Nephron (organoid): Measurements from ENCODE around the gene FXR2.

Source experiments
- H3K27ac Mint-ChIP-seq, 3 experiments: 2 replicates each; pipeline ENCODE4 v1.8.0; 2020; ENCODE audit warnings: mixed read lengths in 3 of 3, mild to moderate bottlenecking in 2 of 3, moderate library complexity in 1 of 3
- H3K27me3 Mint-ChIP-seq: 2 replicates; pipeline ENCODE4 v1.8.0; 2021; ENCODE audit warnings: low read depth, mild to moderate bottlenecking, moderate library complexity, mixed read lengths
- H3K36me3 Mint-ChIP-seq: 2 replicates; pipeline ENCODE4 v1.8.0; 2020; ENCODE audit warnings: low read depth, mixed read lengths
- H3K4me1 Mint-ChIP-seq: 2 replicates; pipeline ENCODE4 v1.8.0; 2020; ENCODE audit warnings: mixed read lengths
- H3K4me3 Mint-ChIP-seq, 3 experiments: 2 replicates each; pipeline ENCODE4 v1.8.0; 2020; ENCODE audit warnings: mild to moderate bottlenecking in 3 of 3, mixed read lengths in 3 of 3, moderate library complexity in 2 of 3
- H3K9me3 Mint-ChIP-seq: 2 replicates; pipeline ENCODE4 v1.8.0; 2020; ENCODE audit warnings: mixed read lengths
- TF ChIP-seq, protein P1 (sequence below), 3 experiments: fragments of 200-600 bp; sonication (generic); IDR thresholded peaks; one replicate each; pipeline ENCODE4 v1.5.0; 2021; ENCODE audit warnings: antibody characterized with exemption in 3 of 3; ENCODE audit not compliant: unreplicated experiment in 3 of 3

The FXR2 gene

DNA sequence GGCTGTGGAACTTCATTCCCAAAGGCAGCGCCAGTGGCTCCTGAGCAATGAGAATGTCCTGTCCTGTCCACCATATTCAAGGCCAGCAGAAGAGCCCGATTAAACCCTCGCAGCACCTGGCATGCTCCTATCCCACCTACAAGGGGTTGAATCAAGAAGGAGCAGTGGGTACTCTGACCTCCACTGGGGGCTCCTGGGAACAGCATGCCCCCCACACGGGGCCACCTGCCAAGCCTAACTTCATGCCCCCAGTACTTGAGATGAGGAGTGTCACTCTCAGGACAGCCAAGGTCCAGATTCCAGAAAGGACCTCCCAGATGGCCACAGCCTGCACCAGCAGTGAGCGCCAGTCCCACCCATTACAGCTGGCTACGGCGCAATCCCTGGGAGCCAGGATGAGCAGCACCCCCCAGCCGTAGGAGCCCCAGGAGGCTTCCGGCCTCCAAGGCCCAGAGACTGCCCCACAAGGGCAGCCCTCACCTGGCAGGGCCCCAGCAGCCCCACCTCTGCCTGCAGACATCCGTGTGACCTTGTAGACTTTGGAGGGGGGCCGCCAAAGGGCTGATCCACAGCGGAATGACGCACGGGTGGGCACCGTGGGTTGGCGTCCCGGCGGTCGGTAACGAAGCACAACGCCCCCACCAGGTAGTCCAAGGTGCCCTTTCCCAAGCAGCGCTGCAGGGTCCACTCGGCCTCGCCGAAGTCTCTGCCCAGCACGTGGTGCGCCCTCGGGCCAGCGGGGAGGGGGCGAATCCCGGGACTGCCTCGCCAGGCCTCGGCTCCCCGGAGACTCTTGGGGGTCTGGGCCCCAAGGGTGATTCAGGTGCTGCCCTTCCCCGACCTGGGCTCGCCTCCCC, 32.1 kb downstream of the FXR2 start:
- H3K9me3 Mint-ChIP-seq: no peaks in the 10 kb centered on the region
- peaks cover 45% of the 10 kb centered on the region for H3K36me3 Mint-ChIP-seq
- peaks cover 4% of the 10 kb centered on the region for H3K27me3 Mint-ChIP-seq
- TF ChIP-seq, protein P1, sequence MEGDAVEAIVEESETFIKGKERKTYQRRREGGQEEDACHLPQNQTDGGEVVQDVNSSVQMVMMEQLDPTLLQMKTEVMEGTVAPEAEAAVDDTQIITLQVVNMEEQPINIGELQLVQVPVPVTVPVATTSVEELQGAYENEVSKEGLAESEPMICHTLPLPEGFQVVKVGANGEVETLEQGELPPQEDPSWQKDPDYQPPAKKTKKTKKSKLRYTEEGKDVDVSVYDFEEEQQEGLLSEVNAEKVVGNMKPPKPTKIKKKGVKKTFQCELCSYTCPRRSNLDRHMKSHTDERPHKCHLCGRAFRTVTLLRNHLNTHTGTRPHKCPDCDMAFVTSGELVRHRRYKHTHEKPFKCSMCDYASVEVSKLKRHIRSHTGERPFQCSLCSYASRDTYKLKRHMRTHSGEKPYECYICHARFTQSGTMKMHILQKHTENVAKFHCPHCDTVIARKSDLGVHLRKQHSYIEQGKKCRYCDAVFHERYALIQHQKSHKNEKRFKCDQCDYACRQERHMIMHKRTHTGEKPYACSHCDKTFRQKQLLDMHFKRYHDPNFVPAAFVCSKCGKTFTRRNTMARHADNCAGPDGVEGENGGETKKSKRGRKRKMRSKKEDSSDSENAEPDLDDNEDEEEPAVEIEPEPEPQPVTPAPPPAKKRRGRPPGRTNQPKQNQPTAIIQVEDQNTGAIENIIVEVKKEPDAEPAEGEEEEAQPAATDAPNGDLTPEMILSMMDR (IDR thresholded peaks at IDR 0.05; ENCODE audit: unreplicated experiment in 3 of 3): no peak
- peak overlapping the region; percentile 77 to 95 (median 78) for H3K4me3 Mint-ChIP-seq
- peaks cover 61% of the 10 kb centered on the region for H3K4me1 Mint-ChIP-seq
- peak overlapping the region; percentile 98 to 100 (median 100) for H3K27ac Mint-ChIP-seq

DNA sequence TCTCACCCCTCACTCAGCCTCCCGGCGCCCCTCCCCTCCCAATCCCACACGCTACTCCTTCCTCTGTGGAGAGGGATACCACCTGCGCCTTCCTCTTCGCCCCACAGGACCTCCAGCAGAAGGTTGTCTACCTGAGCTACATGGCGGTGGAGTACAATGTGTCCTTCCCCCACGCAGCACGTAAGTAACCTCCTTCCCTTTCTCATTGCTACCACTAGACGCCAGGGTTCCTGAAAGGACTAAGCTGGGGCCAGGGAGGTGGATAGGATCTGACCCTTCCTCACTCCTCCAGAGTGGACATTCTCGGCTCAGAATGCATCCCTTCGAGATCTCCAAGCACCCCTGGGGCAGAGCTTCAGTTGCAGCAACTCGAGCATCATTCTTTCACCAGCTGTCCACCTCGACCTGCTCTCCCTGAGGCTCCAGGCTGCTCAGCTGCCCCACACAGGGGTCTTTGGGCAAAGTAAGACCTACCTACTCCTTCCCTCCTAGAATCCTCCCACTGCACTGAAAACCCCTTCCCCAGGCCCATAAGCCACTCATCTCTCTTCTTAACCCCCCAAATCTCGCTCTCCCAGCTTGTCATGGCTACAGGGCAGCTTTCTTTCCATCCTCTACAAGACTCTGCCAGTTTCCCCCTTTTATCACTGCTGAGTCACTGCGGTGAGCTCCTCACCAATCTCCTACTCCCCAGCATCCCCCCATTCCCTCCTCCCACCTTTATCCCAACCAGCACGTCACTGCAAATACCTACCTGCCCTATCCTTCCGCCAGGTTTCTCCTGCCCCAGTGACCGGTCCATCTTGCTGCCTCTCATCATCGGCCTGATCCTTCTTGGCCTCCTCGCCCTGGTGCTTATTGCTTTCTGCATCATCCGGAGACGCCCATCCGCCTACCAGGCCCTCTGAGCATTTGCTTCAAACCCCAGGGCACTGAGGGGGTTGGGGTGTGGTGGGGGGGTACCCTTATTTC, 33.8 kb downstream of the FXR2 start:
- TF ChIP-seq, protein P1 (IDR thresholded peaks at IDR 0.05; ENCODE audit: unreplicated experiment in 3 of 3): no peak
- H3K27me3 Mint-ChIP-seq: peaks cover 4% of the 10 kb centered on the region
- peak overlapping the region; percentile 95 to 98 (median 97) for H3K27ac Mint-ChIP-seq
- H3K36me3 Mint-ChIP-seq: peaks cover 55% of the 10 kb centered on the region
- H3K4me1 Mint-ChIP-seq: peaks cover 63% of the 10 kb centered on the region
- H3K4me3 Mint-ChIP-seq: peak overlapping the region; percentile 48 to 49 (median 48)
- no peaks in the 10 kb centered on the region for H3K9me3 Mint-ChIP-seq

- TF ChIP-seq, protein P1 (IDR thresholded peaks at IDR 0.05; ENCODE audit: unreplicated experiment in 3 of 3): no peak
- H3K27ac Mint-ChIP-seq: peak overlapping the region; percentile 93 to 97 (median 95)
- H3K27me3 Mint-ChIP-seq: peaks cover 4% of the 10 kb centered on the region
- H3K9me3 Mint-ChIP-seq: no peaks in the 10 kb centered on the region
- peak overlapping the region; percentile 8 to 47 (median 37) for H3K4me3 Mint-ChIP-seq
- peaks cover 70% of the 10 kb centered on the region for H3K4me1 Mint-ChIP-seq
- H3K36me3 Mint-ChIP-seq: peaks cover 60% of the 10 kb centered on the region
Measured at GRCh38 chr17:7579834-7580603, 34.7 kb downstream of the FXR2 start.

- peak within 1 kb of the TSS; percentile 47 to 79 (median 69) for H3K4me3 Mint-ChIP-seq
- H3K9me3 Mint-ChIP-seq: no peaks in the 10 kb centered on the region
- peaks cover 70% of the 10 kb centered on the region for H3K4me1 Mint-ChIP-seq
- peaks cover 65% of the 10 kb centered on the region for H3K36me3 Mint-ChIP-seq
- H3K27ac Mint-ChIP-seq: peak within 1 kb of the TSS; percentile 95 to 98 (median 97)
- peaks cover 4% of the 10 kb centered on the region for H3K27me3 Mint-ChIP-seq
- TF ChIP-seq, protein P1 (IDR thresholded peaks at IDR 0.05; ENCODE audit: unreplicated experiment in 3 of 3): no peak
Measured at GRCh38 chr17:7579001-7579833, 35.5 kb downstream of the FXR2 start, which contains the start of gene CD68. Gene CD68, plus strand, starts transcription at chr17:7579638. Its CDS starts 40 bp downstream, at chr17:7579678.
